Activated CD8-positive, alpha-beta memory T cell treated with anti-CD3 and anti-CD28 coated beads, Interleukin-2, amount 10 ng/mL, durations not matched to agents 7 days and 5 days (primary cell): ENCODE data around the gene ASPSCR1. TPM values are rescaled to one million over a fixed set of nuclear protein-coding genes. Genes with fewer than 3 reads are reported as not detected.

ENCODE experiments used
- ATAC-seq: fragments of 150-1000 bp; cut with Tn5 transposase; one replicate; pipeline ENCODE4 v1.10.0; 2021; ENCODE audit warnings: moderate library complexity
- CTCF ChIA-PET: fragments of 350-600 bp; sonication (Branson Sonifier 250); formaldehyde crosslinking; loops from one replicate; lab custom pipeline; 2021; ENCODE audit warnings: antibody characterized with exemption; lab: Charles Lee
- DNase-seq: peaks from one replicate; pipeline ENCODE4 v3.0.0-alpha.2; 2020
- H3K27ac Mint-ChIP-seq: one replicate; pipeline ENCODE4 v1.8.0; 2021; ENCODE audit warnings: mild to moderate bottlenecking, mixed read lengths
- H3K27me3 Mint-ChIP-seq: one replicate; pipeline ENCODE4 v1.8.0; 2021; ENCODE audit warnings: mixed read lengths
- H3K36me3 Mint-ChIP-seq: one replicate; pipeline ENCODE4 v1.8.0; 2021; ENCODE audit warnings: mild to moderate bottlenecking, mixed read lengths
- H3K4me1 Mint-ChIP-seq: one replicate; pipeline ENCODE4 v1.8.0; 2021; ENCODE audit warnings: mixed read lengths
- H3K4me3 Mint-ChIP-seq: one replicate; pipeline ENCODE4 v1.8.0; 2021; ENCODE audit warnings: mild to moderate bottlenecking, moderate library complexity, mixed read lengths
- H3K9me3 Mint-ChIP-seq: one replicate; pipeline ENCODE4 v1.8.0; 2022; ENCODE audit warnings: low read depth, mixed read lengths
- total RNA-seq, 2 experiments: library from RNA; stranded (reverse); gene quantifications; one replicate each; pipeline ENCODE4 v1.2.3, GENCODE V29; 2021

ASPSCR1 gene
- total RNA-seq, 2 experiments from 2014 or later, result 29.5 to 31.4 TPM

DNA sequence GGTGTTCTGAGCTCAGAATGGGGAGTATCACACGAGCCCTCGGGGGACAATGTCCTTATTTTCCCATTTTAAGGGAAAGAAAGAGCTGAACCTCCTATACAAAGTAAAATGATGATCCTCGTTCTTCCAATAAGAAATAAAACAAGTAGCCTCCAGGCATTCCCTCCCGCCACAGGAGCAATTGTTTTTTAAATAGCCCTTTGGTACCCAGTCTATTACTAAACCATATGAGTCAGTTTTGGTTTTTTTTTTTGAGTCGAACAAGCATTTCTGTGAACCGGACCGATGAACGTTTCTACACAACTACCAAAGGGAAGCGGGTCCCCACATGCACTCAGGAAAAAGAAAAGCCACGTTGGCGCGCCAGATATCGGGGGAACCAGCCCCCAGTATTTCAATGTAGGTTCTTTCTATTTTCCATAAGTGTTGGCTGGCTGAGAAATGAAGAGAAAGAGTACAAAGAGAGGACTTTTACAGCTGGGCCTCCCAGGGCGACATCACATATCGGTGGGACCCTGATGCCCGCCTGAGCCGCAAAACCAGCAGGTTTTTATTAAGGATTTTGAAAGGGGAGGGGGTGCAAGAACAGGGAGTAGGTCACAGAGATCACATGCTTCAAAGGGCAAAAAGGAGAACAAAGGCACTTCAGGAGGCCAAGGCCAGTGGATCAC lies 63.9 kb downstream of the ASPSCR1 start:
- DNase-seq (no peak), ATAC-seq (no peak)
- Mint-ChIP-seq H3K4me3 (no peak overlapping the region), H3K9me3 (no peaks in the 10 kb centered on the region), H3K27me3 (no peaks in the 10 kb centered on the region), H3K36me3 (no peaks in the 10 kb centered on the region), H3K4me1 (peaks cover 18% of the 10 kb centered on the region), H3K27ac (no peak overlapping the region)
- CTCF ChIA-PET, result interaction anchor here (1.0 kb wide), 1 partner anchor 115 kb away, joined by 3 read pairs; no protein-coding TSS in a partner anchor

DNA sequence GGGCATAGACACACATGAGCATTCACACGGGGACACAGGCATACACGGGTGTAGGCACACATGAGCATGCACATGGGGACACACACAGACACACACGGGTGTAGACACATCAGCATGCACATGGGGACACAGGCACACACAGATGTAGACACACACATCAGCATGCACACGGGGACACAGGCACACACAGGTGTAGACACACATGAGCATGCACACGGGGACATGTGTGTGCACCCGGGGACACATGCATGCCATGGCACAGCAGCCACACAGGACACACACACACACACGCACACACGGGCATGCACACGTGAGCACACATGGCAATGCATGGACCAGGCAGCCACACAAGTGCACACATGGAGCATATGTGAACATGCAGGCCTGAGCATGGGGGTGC lies 65.2 kb downstream of the ASPSCR1 start:
- Mint-ChIP-seq H3K27ac (no peak overlapping the region), H3K27me3 (no peaks in the 10 kb centered on the region), H3K4me3 (no peak overlapping the region), H3K4me1 (peaks cover 15% of the 10 kb centered on the region), H3K36me3 (no peaks in the 10 kb centered on the region), H3K9me3 (no peaks in the 10 kb centered on the region)
- no peak for ATAC-seq
- CTCF ChIA-PET, result interaction anchor here (0.7 kb wide), 1 partner anchor 84 kb away, joined by 3 read pairs; no protein-coding TSS in a partner anchor
- DNase-seq, result no peak

DNA sequence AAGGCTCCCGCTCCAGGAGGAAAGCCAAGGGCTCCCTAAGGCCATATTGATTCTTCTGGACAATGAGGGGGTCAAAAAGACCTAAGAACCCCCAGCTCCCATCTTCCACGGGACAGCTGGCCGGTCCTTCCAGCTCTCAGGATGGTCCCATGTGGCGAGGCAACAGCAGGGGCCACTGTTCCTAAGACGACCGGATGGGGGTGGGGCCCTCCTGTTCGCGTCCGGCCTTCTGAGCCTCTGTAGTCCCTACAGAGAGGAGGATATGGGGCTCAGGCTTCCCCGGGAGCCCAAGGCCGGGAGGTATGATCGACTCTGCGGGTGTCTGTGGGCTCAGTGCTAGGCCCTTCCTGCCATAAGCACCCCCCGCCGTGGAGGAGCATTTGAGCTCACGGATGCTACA lies 66.1 kb downstream of the ASPSCR1 start:
- CTCF ChIA-PET, result interaction anchor here (0.7 to 1.4 kb wide), 4 partner anchors 11 to 83 kb away, joined by 3 to 4 read pairs (median 3); no protein-coding TSS in a partner anchor
- H3K4me1 Mint-ChIP-seq, result peaks cover 10% of the 10 kb centered on the region
- H3K9me3 Mint-ChIP-seq, result no peaks in the 10 kb centered on the region
- H3K27ac Mint-ChIP-seq, result no peak overlapping the region
- H3K4me3 Mint-ChIP-seq, result no peak overlapping the region
- DNase-seq, result no peak
- no peaks in the 10 kb centered on the region for H3K36me3 Mint-ChIP-seq
- no peaks in the 10 kb centered on the region for H3K27me3 Mint-ChIP-seq
- no peak for ATAC-seq

DNA sequence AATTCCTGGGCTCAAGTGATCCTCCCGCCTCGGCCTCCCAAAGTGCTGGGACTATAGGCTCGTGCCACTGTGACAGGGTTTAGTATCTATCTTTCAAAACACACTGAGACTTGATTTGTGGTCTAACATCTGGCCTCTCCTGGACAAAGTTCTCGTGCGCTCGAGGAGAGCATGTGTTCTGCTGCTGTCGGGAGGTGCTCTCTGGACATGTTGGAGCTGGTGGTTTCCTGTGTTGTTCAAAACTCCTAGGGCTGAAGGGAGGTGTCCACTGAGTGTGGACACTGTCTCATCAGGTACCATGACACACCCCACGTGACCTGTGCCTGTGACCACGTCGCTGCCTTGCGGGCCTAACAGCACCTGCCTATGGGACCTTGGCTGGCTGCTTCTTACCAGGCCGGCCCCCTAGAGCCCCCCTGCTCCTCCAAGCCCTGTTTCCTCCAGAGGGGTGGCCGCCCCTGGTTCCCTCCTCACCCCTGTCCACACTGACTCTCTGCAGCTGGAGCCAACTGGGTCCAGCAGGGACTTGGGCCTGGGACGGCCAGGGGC lies 68.6 kb downstream of the ASPSCR1 start:
- peaks cover 12% of the 10 kb centered on the region for H3K4me1 Mint-ChIP-seq
- no peak overlapping the region for H3K4me3 Mint-ChIP-seq
- DNase-seq, result no peak
- ATAC-seq, result no peak
- CTCF ChIA-PET, result no interaction called here
- H3K27me3 Mint-ChIP-seq, result no peaks in the 10 kb centered on the region
- no peak overlapping the region for H3K27ac Mint-ChIP-seq
- H3K9me3 Mint-ChIP-seq, result no peaks in the 10 kb centered on the region
- H3K36me3 Mint-ChIP-seq, result no peaks in the 10 kb centered on the region

DNA sequence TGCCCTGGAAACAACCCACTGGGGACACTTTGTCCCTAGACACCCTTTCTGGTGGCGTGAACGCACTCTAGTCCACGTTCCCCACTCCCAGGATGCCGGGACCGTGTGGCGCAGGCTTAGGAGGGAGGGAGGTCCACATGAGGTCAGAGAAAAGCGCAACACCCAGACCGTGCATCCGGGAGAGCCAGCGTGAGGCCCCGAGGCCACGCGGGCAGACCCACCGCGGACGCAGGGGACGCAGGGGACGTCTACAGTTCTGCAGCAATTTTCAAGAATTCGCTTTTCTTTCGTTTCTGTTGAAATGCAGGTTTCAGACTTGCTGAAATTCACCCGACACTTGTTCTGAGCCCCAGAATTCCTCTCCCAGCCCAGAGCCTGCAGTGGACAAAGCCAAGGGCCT lies 69.5 kb downstream of the ASPSCR1 start:
- CTCF ChIA-PET, result no interaction called here
- Mint-ChIP-seq H3K4me3 (no peak overlapping the region), H3K4me1 (peaks cover 9% of the 10 kb centered on the region), H3K36me3 (no peaks in the 10 kb centered on the region), H3K9me3 (no peaks in the 10 kb centered on the region), H3K27me3 (no peaks in the 10 kb centered on the region), H3K27ac (no peak overlapping the region)
- ATAC-seq (no peak), DNase-seq (no peak)

DNA sequence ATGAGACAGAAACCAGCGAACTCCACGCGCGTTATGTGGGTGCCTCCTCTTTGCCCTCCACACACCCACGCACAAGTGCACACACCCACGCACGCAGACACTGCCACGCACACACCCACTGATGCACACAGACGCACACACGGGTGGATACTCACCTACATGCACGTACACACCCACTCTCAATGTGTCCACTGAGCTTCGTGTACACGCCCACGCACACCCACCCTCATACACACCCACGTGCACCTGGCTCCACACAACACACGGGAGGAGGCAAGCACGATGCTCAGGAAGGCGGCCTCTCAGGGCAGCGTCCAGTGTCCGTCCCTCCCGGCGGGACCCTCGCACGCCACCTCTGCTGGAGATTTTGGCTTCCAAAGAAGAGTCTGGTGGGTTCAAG lies 70.0 kb downstream of the ASPSCR1 start:
- H3K4me1 Mint-ChIP-seq, result peaks cover 9% of the 10 kb centered on the region
- H3K27me3 Mint-ChIP-seq, result no peaks in the 10 kb centered on the region
- H3K27ac Mint-ChIP-seq, result no peak overlapping the region
- ATAC-seq (no peak), DNase-seq (no peak)
- no peaks in the 10 kb centered on the region for H3K9me3 Mint-ChIP-seq
- H3K36me3 Mint-ChIP-seq, result no peaks in the 10 kb centered on the region
- H3K4me3 Mint-ChIP-seq, result no peak overlapping the region
- CTCF ChIA-PET, result no interaction called here

DNA sequence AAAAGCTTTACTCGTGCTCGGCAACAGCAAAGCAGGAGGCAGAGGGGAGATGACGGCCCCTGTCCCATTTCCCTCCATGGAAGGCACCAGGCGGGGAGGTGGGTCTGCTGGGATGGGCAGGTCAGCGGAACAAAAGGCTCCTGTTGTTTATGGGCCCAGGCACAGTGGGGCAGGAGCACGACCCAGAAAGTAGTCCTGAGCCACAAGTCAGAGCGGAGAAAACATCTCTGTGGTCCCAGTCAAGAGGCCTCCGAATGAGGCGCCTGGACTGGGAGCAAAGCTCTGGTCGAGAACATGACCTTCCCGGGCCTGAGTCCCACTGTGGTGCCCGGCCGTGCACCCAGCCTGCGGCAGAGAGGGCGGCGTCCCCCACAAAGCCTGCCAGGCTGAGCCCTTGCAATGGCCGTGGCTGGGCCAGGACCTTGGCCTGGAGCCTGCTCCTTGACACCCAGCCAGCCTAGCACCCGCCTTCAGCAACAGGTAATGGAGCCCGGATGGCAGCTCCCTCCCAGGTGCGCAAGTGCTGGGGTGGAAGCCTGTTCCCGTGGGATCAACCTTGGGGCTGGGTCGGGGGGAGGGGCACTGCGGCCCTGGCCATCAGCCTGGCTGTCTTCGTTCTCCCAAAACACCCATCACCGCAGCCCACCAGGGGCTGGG lies 70.6 kb downstream of the ASPSCR1 start:
- Mint-ChIP-seq H3K27ac (no peak overlapping the region), H3K4me1 (peaks cover 14% of the 10 kb centered on the region), H3K27me3 (no peaks in the 10 kb centered on the region), H3K36me3 (no peaks in the 10 kb centered on the region), H3K4me3 (no peak overlapping the region), H3K9me3 (no peaks in the 10 kb centered on the region)
- CTCF ChIA-PET, result no interaction called here
- ATAC-seq, result no peak
- no peak for DNase-seq

DNA sequence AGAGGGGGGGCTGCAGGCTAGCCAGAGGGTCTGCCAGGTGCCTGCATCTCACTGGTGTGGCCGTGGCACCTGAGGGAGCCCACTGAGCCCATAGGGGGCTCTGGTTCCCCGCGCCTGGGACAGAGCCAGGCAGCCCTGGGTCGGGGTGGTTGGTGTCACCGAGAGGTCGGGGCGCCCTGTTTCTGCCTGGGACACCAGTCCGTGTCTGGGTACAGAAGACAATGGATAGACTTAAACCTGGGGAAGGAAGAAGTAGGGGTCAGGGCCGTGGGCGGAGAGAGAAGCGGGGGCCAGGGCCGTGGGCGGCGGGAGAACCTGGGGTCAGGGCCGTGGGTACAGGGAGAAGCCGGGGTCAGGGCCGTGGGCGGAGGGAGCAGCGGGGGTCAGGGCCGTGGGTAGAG lies 71.1 kb downstream of the ASPSCR1 start:
- H3K27me3 Mint-ChIP-seq, result no peaks in the 10 kb centered on the region
- no peak overlapping the region for H3K4me3 Mint-ChIP-seq
- CTCF ChIA-PET, result no interaction called here
- H3K4me1 Mint-ChIP-seq, result peaks cover 19% of the 10 kb centered on the region
- H3K9me3 Mint-ChIP-seq, result no peaks in the 10 kb centered on the region
- no peak overlapping the region for H3K27ac Mint-ChIP-seq
- H3K36me3 Mint-ChIP-seq, result no peaks in the 10 kb centered on the region
- ATAC-seq (no peak), DNase-seq (no peak)

DNA sequence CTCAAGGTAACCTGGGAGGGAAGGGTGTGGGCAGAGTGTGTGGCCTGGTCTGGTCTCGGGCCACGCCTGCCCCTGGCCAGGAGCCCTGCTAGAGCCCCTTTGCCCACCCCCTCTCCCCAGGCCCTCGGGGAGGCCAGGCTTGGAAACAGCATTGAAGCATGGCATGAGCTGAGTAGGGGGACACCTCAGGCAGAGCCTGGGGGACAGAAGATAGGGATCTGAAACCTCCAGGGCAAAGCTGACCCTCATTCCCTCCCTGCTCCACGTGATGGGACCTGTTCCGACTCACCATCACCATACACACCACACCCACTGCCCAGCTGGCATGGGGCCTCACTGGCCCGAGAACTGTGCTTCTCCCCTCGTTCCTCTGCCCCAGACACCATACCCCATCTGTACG lies 71.7 kb downstream of the ASPSCR1 start:
- Mint-ChIP-seq H3K4me1 (peaks cover 21% of the 10 kb centered on the region), H3K27me3 (no peaks in the 10 kb centered on the region), H3K4me3 (no peak overlapping the region), H3K27ac (no peak overlapping the region), H3K9me3 (no peaks in the 10 kb centered on the region), H3K36me3 (no peaks in the 10 kb centered on the region)
- CTCF ChIA-PET, result interaction anchor here (0.6 kb wide), 1 partner anchor 163 kb away, joined by 3 read pairs; no protein-coding TSS in a partner anchor
- ATAC-seq (no peak), DNase-seq (no peak)

DNA sequence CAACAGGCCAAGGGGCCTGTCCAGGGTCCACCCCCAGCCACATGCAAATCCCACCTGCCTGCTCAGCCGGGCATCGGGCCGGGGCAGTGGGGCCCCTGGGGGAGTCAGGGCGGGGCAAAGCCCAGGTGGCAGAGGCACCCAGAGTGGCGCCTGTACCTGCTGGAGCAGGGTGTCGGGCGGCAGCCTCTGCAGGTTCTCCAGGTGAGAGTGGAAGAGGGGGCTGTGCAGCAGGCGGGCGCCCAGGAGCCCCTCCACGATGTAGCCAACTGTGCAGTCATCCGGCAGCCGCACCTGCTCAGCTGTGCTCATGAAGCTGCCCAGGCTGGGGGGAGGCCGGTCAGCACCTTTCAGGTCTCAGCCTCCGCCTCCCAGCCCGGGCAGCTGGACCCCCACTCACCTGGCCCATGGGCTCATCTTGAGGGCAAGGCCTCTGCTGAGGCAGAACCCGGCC lies 72.1 kb downstream of the ASPSCR1 start:
- ATAC-seq (no peak), DNase-seq (no peak)
- Mint-ChIP-seq H3K9me3 (no peaks in the 10 kb centered on the region), H3K27me3 (no peaks in the 10 kb centered on the region), H3K27ac (no peak overlapping the region), H3K4me3 (no peak overlapping the region), H3K4me1 (peaks cover 21% of the 10 kb centered on the region), H3K36me3 (no peaks in the 10 kb centered on the region)
- CTCF ChIA-PET, result interaction anchor here (0.6 to 2.8 kb wide), 4 partner anchors 12 to 162 kb away, joined by 3 to 11 read pairs (median 7); partner anchors contain the start of genes DCXR and RAC3

DNA sequence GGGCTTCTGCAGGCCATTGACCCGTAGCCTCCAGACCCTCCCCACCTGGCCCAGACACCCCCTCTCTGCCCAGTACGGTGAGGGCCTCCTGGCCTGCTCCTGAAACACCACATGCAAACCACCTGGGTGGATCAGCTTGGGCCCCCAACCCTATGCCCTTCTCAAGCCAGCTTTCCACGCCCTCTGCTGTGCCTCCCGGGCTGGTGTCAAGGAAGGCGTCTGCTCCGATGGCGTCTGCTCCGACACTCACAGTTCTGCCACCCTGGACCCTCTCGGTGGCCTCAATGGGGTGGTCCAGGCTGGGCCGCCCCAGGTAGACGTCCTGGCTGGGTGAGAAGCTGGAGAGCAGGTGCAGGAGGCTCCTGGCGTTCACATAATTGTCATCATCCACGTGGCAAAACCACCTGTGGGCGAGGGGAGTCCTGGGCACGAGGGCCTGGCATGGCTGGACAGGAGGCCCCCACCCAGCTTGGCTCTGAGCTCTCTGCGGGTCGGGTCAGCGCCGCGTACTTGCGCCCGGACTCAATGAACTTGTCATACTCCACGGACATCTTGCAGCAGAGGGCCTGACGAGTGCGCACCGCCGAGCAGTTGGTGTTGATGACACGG lies 72.8 kb downstream of the ASPSCR1 start:
- DNase-seq (no peak), ATAC-seq (no peak)
- Mint-ChIP-seq H3K27me3 (no peaks in the 10 kb centered on the region), H3K4me3 (peak overlapping the region; percentile 76), H3K36me3 (peaks cover 3% of the 10 kb centered on the region), H3K27ac (no peak overlapping the region), H3K9me3 (no peaks in the 10 kb centered on the region), H3K4me1 (peaks cover 27% of the 10 kb centered on the region)
- CTCF ChIA-PET, result interaction anchor here (1.2 to 2.8 kb wide), 5 partner anchors 13 to 104 kb away, joined by 4 to 11 read pairs (median 5); partner anchors contain the start of genes DCXR and RAC3

DNA sequence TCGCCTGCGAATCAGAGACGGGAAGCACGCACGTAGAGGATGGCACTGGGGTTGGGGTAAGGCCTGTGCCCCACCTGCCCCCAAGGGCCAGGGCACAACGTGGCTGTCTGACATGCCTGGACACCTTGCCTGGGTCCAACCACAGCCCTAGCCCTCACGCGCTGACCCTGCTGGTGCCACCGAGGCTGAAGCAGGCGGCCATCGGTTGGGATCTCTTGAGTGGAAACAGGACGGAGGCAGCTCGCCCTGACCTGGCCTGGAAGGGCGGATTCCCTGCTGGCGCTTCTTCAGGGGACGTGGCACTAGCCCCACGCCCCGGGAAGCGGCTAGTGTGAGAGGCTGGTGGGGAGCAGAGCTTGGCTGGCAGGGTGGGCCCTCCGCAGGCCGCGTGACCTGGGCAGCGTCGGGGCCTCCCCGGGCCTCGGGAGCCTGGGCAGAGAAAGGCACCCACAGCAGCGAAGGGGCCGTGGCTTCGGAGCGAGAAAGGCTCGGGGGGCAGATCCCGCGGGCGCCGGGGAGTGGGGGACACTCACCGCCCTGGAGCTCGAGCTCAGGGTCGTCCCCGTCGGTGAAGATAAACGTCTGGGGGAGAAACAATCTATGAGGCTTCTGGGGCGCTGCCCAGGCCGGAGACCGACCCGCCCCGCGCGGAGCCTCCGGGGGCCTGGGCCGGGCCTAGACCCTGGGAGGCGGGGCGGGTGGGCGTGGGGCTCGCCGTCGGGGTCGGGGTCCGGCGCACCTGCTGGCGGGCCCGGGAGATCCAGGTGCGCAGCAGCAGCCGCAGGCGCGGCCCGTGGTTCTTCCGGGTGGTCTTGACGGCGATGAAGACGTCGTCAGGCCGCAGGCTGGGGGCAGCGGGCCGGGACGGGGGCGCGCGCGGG lies 73.6 kb downstream of the ASPSCR1 start:
- ATAC-seq (peak; percentile 25), DNase-seq (no peak)
- CTCF ChIA-PET, result interaction anchor here (1.2 to 2.8 kb wide), 5 partner anchors 14 to 103 kb away, joined by 4 to 11 read pairs (median 5); partner anchors contain the start of genes DCXR and RAC3
- H3K4me1 Mint-ChIP-seq, result peaks cover 28% of the 10 kb centered on the region
- H3K4me3 Mint-ChIP-seq, result peak overlapping the region; percentile 76
- H3K27me3 Mint-ChIP-seq, result no peaks in the 10 kb centered on the region
- peak overlapping the region; percentile 70 for H3K27ac Mint-ChIP-seq
- no peaks in the 10 kb centered on the region for H3K9me3 Mint-ChIP-seq
- H3K36me3 Mint-ChIP-seq, result peaks cover 3% of the 10 kb centered on the region
